ENCODE data around the gene ROS1.
"Not testable (repeated sequence)": the region's sequence is repeated elsewhere in the genome, so short reads cannot be mapped to it uniquely, and the experiment has no call there.

The ROS1 gene

DNA sequence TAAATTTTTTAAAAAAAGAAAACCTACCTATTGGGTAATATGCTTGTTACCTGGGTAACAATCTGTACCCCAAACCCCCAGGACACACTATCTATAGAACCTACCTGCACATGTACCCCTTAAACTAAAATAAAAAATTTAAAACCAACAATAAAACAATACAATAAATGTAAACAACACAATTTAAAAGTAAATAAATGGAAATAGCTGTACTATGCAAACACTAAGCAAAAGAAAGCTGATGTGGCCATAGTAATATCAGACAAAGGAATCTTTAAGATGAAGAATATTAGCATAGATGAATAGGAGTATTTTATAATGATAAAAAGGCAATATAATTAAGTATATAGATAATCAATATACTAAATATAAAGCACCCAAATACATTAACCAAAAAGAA is 50.3 kb downstream of the ROS1 start:
- no peak for DNase-seq

DNA sequence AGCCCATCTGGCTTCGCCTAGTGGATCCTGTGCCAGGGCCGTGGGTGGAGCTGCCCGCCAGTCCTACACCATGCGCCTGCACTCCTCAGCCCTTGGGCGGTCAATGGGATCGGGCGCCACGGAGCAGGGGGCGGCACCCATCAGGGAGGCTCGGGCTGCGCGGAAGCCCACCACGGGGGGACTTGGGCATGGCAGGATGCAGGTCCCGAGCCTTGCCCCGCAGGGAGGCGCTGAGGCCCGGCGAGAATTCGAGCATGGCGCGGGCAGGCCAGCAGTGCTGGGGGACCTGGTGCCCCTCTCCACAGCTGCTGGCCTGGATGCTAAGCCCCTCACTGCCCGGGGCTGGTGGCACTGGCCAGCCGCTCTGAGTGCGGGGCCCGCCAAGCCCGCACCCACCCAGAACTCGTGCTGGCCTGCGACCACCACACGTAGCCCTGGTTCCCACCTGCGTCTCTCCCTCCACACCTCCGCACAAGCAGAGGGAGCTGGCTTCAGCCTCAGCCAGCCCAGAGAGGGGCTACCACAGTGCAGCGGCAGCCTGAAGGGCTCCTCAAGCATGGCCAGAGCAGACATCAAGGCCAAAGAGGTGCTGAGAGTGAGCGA is 52.4 kb downstream of the ROS1 start:
- DNase-seq = no peak

- not testable (repeated sequence) for DNase-seq
Observed at GRCh38 chr6:117372289-117372688, 53.5 kb downstream of the ROS1 start.

DNA sequence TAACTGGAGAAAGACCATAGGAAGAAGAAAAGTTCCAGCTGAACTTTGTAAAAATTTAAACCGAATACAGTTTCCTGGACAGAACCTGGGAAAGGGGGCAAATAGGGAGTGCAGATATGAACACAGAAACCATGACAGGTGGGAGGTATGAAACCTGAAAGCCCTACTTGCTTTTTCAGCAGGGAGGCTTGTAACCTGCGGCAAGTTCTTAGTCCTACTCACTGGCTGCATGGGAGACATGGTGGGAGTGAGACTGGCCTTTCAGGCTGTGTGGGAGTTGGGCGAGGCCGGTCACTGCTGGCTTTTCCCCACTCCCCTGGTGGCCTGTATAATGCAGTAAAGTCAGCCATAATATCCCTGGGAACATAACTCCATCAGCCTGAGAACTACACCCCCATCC is 54.2 kb downstream of the ROS1 start:
- no peak for DNase-seq

DNA sequence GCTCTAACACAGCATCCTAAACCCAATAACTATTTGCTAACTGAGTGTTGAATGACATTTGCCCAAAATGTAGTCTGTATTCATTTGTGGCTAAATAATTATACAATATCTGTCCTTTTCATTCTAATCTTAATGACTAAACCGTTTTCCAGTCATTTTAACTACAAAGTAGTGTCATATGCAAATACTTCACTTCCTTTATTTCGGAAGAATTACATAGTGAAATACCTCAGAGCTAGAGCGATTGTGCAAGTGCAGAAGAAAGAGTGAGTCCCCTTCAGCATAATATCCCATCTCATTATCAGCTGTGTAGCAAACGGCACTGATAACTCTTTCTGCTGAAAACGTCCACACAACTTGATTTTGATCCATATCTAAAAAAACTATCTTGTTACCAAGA is 66.2 kb downstream of the ROS1 start:
- DNase-seq = no peak

- no peak for DNase-seq
Observed at GRCh38 chr6:117354671-117355070, 71.1 kb downstream of the ROS1 start.

DNA sequence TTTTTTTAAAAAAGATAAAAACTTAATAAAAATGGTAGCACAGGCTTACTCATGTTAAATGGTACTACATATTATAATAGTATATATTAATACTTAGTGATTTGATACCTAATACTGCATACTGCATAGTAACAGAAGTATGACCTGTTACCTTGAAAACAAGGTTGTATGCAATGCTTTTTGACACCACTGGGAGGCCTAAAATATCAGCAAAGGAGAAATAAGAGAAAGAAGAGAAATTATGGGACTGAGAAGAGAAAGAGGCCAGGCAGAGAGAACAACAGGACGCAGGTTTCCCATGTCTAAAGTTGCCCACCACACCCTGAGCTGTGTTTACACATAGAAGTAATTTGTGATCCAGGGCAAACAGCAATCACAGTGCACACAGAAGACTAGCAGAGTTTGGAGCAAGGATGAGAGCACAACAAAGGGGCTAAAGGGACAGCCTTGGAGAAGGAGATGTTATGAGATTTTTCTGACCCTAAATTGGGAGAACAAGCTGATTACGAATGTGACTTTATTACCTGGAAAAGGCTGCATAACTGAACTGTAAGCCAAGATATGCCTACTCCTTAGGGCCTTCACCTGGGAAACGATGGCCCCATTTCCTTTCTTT is 73.2 kb downstream of the ROS1 start:
- no peak for DNase-seq

DNA sequence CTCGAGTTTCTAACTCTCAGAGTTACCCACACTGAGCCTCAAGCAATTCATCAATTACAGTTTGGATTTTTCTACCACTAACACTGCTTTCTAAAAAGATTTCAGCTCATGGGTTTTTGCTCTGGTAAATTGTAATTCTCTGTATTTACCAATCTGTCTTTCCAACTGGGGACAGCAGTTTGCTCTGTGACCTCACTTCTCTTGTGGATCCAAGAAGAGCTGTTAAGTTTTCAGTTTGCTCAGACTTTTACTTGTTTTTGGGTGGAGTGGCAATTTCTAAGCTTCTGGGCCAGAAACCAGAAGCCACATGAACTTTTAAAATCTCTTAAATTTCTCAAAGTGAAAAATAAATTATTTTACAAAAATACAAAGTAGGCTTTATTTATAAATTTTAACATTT is 74.2 kb downstream of the ROS1 start:
- no peak for DNase-seq

GRCh38 chr6:117346142-117346930 is 79.4 kb downstream of the ROS1 start:
- DNase-seq = peak; percentile 30

DNA sequence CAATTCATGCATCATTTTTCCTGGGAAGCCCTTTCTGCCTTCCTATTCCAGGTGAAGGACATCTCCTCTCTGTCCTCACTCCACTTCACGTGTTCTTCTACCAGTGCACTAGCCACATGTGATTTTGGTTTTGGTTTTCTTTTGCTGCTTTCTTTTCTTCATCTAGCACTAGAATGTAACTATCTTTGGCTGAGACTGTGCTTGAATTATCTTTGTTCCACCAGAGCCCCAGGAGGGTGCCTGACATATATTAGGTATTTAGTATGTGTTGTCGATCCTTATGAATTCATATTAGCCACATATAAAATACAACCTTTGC is 80.5 kb downstream of the ROS1 start:
- DNase-seq = no peak

- DNase-seq = no peak
Observed at GRCh38 chr6:117344444-117345291, 81.1 kb downstream of the ROS1 start.

DNA sequence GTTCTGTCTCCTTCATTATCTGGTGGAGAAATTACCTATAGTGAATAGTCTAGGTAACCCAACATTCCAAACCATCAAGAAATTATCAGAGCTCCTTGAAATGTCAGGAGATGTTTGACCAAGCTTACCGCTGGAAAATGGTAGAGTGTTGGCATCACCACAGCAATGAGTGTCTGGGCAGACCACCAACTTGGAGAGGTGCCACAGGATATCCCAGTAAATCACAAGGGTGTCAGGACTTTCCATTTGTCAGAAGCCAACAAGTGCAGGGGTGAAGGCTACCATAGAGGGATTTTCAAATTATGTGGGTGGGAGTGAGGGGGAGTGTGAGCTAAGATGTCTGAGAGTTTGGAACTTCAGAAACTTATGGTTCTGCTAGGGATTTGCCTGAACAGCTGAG is 87.2 kb downstream of the ROS1 start:
- no peak for DNase-seq

DNA sequence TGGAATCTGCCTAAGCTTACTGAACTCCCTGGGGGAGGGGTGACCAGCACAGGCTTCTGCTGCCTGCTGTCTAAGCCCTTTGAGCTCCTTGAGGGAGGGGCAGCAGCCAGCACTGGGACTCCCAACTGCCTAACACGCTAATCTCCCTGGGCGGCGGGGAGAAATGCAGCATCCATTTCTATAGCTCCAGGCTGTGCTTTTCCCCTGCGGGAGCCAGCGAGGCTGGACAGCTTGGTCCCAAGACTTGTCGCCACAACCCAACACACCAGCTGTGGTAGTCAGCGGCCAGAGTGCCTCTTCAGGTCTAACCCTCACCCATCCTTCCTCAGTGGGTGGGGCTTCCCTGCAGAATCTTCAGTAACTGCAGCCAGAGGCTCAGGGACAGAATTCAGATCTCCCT is 95.8 kb downstream of the ROS1 start:
- no peak for DNase-seq

DNA sequence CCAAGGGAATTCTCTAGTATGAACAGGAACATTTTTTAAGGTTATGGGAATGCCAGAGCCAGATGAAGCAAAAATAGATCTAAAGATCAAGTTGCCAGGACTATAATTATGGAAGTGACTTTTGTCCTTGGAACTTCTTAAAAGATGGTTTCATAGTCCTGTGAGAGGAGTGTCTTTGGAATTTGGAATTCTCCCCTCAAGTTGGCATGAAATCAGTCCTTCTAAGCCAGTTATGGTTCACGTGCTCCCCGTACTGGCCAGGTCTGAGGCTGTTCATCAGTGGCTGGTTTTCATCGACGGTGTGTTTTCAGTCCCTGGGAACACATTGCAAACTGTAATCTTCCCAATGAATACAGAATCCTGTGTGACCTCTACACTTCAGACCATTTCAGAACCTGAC is 97.2 kb downstream of the ROS1 start:
- no peak for DNase-seq

DNA sequence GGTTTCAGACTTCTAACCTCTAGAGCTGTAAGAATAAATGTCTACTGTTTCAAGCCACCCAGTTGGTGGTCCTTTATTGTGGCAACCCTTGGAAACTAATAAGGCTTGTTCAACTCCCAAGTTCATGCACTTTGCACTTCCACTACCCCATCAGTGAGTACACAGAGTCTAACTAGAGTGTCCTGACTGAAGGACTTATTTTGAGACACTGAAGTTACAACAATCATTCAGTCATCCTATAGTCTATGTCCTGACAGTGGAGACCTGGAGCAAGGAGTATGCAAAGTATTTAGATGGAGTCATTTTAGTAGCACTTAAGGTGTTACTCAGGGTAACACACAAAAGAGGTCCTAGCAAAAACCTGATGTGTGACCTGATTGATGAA is 97.7 kb downstream of the ROS1 start:
- DNase-seq = no peak

DNA sequence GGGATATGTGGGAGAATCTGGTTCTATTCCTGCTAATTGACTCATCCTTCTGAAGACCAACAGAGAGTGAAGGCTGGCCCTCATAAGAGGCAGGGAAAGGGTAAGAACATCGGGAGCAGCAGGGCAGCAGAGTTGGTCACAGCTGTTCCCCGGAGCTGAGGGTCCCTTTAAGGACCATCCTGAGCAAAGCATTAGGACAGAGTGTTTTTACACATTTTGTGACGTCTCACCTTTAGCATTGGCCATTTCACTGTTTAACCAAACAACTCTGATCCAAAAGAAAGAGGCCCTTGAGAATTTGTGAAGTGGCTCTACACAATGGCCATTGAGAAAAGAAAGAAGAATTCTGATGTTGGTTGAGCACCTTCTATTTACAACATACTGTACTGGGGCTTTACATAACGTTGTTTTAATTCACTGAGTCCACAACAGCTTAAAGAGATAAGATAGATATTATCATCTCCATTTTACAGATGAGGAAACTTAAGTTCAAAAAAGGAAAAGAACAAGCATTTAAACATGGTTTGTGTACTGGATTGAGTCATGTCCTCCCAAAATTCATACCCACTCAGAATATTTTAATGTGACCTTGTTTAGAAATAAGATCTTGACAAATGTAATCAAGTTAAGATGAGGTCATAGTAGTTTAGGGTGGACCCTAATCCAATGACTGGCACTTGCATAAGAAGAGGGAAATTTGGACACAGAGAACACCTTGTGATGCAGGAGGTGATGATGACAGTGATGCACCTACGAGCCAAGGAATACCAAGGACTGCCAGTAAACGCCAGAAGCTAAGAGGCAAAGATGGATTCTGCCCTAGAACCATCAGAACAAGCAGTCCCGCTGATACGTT is 98.4 kb downstream of the ROS1 start:
- no peak for DNase-seq

DNA sequence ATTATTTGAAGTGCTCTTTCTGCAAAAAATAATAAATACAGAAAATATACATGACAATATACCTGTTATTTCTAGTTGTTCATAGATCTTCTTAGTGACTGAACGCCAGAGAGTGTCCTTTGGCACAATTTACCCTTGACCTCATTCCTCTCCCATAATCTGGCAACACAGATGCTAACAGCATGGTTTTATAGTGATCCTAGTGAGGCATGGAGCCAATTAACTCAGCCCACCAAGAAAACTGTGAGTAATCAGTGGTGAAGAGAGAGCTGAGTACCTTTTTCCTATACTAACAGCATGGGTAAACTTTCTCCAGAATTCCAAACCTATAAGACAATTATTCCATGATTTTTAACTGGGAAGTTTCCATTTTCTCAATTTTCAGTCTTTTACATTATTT is 99.3 kb downstream of the ROS1 start:
- DNase-seq = no peak

GRCh38 chr6:117317261-117317660 is 108.5 kb downstream of the ROS1 start:
- no peak for DNase-seq

DNA sequence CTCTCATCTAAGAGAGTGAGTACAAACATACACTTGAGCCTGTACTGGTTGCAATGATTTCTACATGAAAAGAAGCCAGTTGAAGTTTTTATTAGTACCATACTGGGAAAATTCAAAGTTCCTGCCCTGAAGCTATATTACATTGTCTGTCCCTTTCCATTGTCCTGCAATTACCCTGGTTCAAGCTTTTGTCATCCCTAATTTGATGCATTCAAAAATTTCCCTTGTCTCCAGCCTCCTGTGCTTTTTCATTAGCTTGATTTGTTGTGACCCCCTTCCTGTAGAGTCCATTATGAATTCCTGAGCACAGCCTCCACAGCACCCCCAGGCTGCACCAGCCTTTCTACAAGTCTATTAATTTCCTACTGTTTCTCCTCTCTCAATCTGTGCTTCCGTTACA is 114.0 kb downstream of the ROS1 start:
- DNase-seq = no peak

GRCh38 chr6:117311310-117311709 is 114.4 kb downstream of the ROS1 start:
- no peak for DNase-seq

DNA sequence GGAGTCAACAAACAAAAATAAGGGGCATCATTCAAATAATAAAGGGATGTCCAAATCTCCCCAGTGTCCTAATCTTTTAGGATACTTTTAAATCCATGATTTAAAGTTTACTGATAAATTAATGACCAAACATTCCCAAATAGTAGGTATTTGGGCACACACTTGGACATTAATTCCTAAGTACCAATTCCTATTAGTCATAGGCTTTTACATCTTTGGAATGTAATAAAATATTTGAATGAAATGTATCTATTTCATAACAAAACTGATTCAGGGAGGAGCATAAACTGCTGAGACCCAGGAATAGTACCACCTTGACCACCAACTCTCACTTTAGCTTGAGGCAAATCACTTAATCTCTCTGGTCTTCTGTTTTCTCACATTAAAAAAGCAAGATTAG is 116.1 kb downstream of the ROS1 start:
- no peak for DNase-seq

DNA sequence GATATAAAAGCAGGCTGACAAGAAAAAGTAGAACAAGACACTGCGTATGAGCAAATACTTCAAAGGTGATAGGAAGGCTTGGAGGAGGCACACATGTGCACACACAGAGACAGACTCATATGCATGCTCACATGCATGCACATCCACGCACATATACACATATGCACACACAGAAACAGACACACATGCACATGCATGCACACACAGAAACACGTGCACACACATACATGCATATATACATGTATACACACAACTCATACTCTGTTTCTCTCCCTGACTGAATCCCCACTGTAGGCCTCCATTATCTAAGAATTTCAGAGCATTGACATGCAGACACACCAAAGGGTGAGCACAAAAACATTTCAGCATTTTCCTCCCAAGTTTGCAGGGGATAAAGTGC is 116.7 kb downstream of the ROS1 start:
- no peak for DNase-seq

DNA sequence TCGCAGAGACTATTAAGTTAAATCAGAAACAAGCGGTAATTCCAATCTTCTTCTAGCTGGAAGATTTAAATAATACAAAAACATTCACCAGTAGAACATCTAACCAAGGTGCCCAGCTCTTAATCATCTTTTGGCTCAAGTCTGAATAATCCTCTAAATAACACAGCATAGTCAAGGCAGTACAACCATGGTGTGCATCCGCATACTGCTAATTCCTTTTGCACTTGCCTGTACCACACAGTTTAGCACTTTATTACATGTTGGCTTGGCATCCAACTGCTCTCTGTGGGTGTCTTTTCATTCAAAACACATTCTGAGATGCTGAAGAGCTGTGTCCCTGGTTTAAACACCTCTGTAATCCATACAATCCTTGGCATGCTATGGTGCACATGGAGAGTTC is 118.1 kb downstream of the ROS1 start:
- DNase-seq = no peak

All from activated CD4-positive, alpha-beta T cell treated with anti-CD3 and anti-CD28 coated beads, Interleukin-2, amount 50 U/mL, for 16 hours (primary cell).